HG03460 (cell line): ENCODE data around the gene CLUH.

Experiments used
- ATAC-seq: cut with Tn5 transposase; IDR thresholded peaks from one replicate; pipeline ENCODE4 v1.9.1; 2021; ENCODE audit not compliant: unreplicated experiment

CLUH gene

GRCh38 chr17:2722611-2723010 lies 11.0 kb upstream of the CLUH start:
- no peak for ATAC-seq

- no peak for ATAC-seq
Measured at GRCh38 chr17:2721603-2722002, 10.0 kb upstream of the CLUH start.

GRCh38 chr17:2719861-2720260 lies 8.3 kb upstream of the CLUH start:
- no peak for ATAC-seq

- ATAC-seq = no peak
Measured at GRCh38 chr17:2718150-2718938, 6.8 kb upstream of the CLUH start.

GRCh38 chr17:2716649-2717048 lies 5.1 kb upstream of the CLUH start:
- no peak for ATAC-seq

- no peak for ATAC-seq
Measured at GRCh38 chr17:2713881-2714280, 2.3 kb upstream of the CLUH start.

- ATAC-seq = no peak
Measured at GRCh38 chr17:2712300-2713043, 908 bp upstream of the CLUH start.

GRCh38 chr17:2710803-2711607 lies 559 bp downstream of the CLUH start:
- ATAC-seq = no peak

- no peak for ATAC-seq
Measured at GRCh38 chr17:2710071-2710802, 1.3 kb downstream of the CLUH start.

GRCh38 chr17:2709183-2709661 lies 2.3 kb downstream of the CLUH start:
- ATAC-seq = no peak

- no peak for ATAC-seq
Measured at GRCh38 chr17:2708585-2709182, 2.9 kb downstream of the CLUH start.

GRCh38 chr17:2707721-2708584 lies 3.6 kb downstream of the CLUH start:
- ATAC-seq = no peak

GRCh38 chr17:2706911-2707510 lies 4.6 kb downstream of the CLUH start:
- ATAC-seq = no peak

GRCh38 chr17:2705888-2706795 lies 5.4 kb downstream of the CLUH start:
- no peak for ATAC-seq

- no peak for ATAC-seq
Measured at GRCh38 chr17:2705263-2705662, 6.3 kb downstream of the CLUH start.

GRCh38 chr17:2704890-2705248 lies 6.7 kb downstream of the CLUH start:
- ATAC-seq = no peak

- ATAC-seq = no peak
Measured at GRCh38 chr17:2704031-2704889, 7.3 kb downstream of the CLUH start.
